ENCODE measurements around the gene SMIM35.

The SMIM35 gene

GRCh38 chr11:118086913-118087768 is at the start of gene SMIM35:
Gene SMIM35 (minus strand): TSS chr11:118086963. CDS start chr11:118086757, 206 bp downstream.
- no peak for DNase-seq

GRCh38 chr11:118136341-118136740 is 49.6 kb upstream of the SMIM35 start:
- no peak for DNase-seq

- no peak for DNase-seq
Observed at GRCh38 chr11:118135796-118136165, 49.0 kb upstream of the SMIM35 start.

GRCh38 chr11:118135051-118135795 is 48.5 kb upstream of the SMIM35 start:
- DNase-seq = no peak

GRCh38 chr11:118133816-118134215 is 47.1 kb upstream of the SMIM35 start:
- no peak for DNase-seq

GRCh38 chr11:118132385-118133151 is 45.8 kb upstream of the SMIM35 start:
- DNase-seq = no peak

- no peak for DNase-seq
Observed at GRCh38 chr11:118129471-118130172, 42.9 kb upstream of the SMIM35 start.

GRCh38 chr11:118128721-118129470 is 42.1 kb upstream of the SMIM35 start:
- DNase-seq = no peak

- no peak for DNase-seq
Observed at GRCh38 chr11:118128310-118128709, 41.5 kb upstream of the SMIM35 start.

- no peak for DNase-seq
Observed at GRCh38 chr11:118126082-118126838, 39.5 kb upstream of the SMIM35 start.

- DNase-seq = no peak
Observed at GRCh38 chr11:118124929-118125535, 38.3 kb upstream of the SMIM35 start.

GRCh38 chr11:118120793-118121192 is 34.0 kb upstream of the SMIM35 start:
- no peak for DNase-seq

GRCh38 chr11:118117790-118118601 is 31.2 kb upstream of the SMIM35 start:
- DNase-seq = peak; percentile 10

- DNase-seq = no peak
Observed at GRCh38 chr11:118115048-118115447, 28.3 kb upstream of the SMIM35 start.

GRCh38 chr11:118114266-118114665 is 27.5 kb upstream of the SMIM35 start:
- DNase-seq = no peak

- no peak for DNase-seq
Observed at GRCh38 chr11:118112711-118113430, 26.1 kb upstream of the SMIM35 start.

- DNase-seq = no peak
Observed at GRCh38 chr11:118111744-118112035, 24.9 kb upstream of the SMIM35 start.

- DNase-seq = no peak
Observed at GRCh38 chr11:118111019-118111743, 24.4 kb upstream of the SMIM35 start.

- no peak for DNase-seq
Observed at GRCh38 chr11:118109231-118109630, 22.5 kb upstream of the SMIM35 start.
